ENCODE results near the gene HRH3.

- TF ChIP-seq CTCF (IDR thresholded peaks at IDR 0.05) (no peak), POLR2AphosphoS5 (IDR thresholded peaks at IDR 0.05) (no peak), POLR2A (IDR thresholded peaks at IDR 0.05) (no peak)
Measured at GRCh38 chr20:62237514-62237800, 17.4 kb upstream of the HRH3 start.
